Neural progenitor cell (in vitro differentiated cells): ENCODE results near the gene FRMPD1. TPM values are rescaled to one million over a fixed set of nuclear protein-coding genes. Genes with fewer than 3 reads are reported as not detected.

Source experiments
- DNase-seq: peaks from one replicate; pipeline ENCODE4 v3.0.0-alpha.2; 2016; ENCODE audit warnings: low spot score
- H2AFZ ChIP-seq: fragments of 200-600 bp; sonication (generic); replicated peaks from 2 replicates; pipeline ENCODE4 v1.6.1; 2016; ENCODE audit warnings: antibody characterized with exemption
- H3F3A ChIP-seq: fragments of 200-600 bp; sonication (generic); 2 replicates; pipeline ENCODE4 v1.6.1; 2016; ENCODE audit warnings: antibody characterized with exemption, low read depth
- H3K27ac ChIP-seq: fragments of 200-600 bp; sonication (generic); 2 replicates; pipeline ENCODE4 v1.5.1; 2016; ENCODE audit warnings: mild to moderate bottlenecking
- H3K27me3 ChIP-seq: fragments of 200-600 bp; sonication (generic); 2 replicates; pipeline ENCODE4 v1.6.1; 2016; ENCODE audit warnings: mild to moderate bottlenecking, moderate library complexity
- H3K36me3 ChIP-seq: fragments of 200-600 bp; sonication (generic); 2 replicates; pipeline ENCODE4 v1.5.1; 2016
- H3K4me1 ChIP-seq: fragments of 200-600 bp; sonication (generic); 2 replicates; pipeline ENCODE4 v1.6.1; 2016; ENCODE audit warnings: mixed run types
- H3K4me2 ChIP-seq: fragments of 200-600 bp; sonication (generic); 2 replicates; pipeline ENCODE4 v1.6.1; 2016
- H3K4me3 ChIP-seq: fragments of 200-600 bp; sonication (generic); 2 replicates; pipeline ENCODE4 v1.5.1; 2016
- H3K79me2 ChIP-seq: fragments of 200-600 bp; sonication (generic); 2 replicates; pipeline ENCODE4 v1.6.1; 2016; ENCODE audit warnings: low read depth
- H3K9ac ChIP-seq: fragments of 200-600 bp; sonication (generic); 2 replicates; pipeline ENCODE4 v1.6.1; 2016
- H3K9me3 ChIP-seq: fragments of 200-600 bp; sonication (generic); 2 replicates; pipeline ENCODE4 v1.5.1; 2016; ENCODE audit warnings: low read depth
- H4K20me1 ChIP-seq: fragments of 200-600 bp; sonication (generic); 2 replicates; pipeline ENCODE4 v1.6.1; 2016; ENCODE audit warnings: low read depth
- H3K27ac Mint-ChIP-seq: 3 replicates; pipeline ENCODE4 v1.8.0; 2021; ENCODE audit warnings: mixed read lengths
- H3K27me3 Mint-ChIP-seq: 2 replicates; pipeline ENCODE4 v1.8.0; 2022; ENCODE audit warnings: low read depth, mild to moderate bottlenecking, inconsistent platforms, moderate library complexity, mixed read lengths; ENCODE audit not compliant: insufficient read depth
- H3K36me3 Mint-ChIP-seq: 3 replicates; pipeline ENCODE4 v1.8.0; 2021; ENCODE audit warnings: mixed read lengths
- H3K4me1 Mint-ChIP-seq: 3 replicates; pipeline ENCODE4 v1.8.0; 2021; ENCODE audit warnings: mixed read lengths
- H3K4me3 Mint-ChIP-seq: 3 replicates; pipeline ENCODE4 v1.8.0; 2021; ENCODE audit warnings: mild to moderate bottlenecking, moderate library complexity, mixed read lengths
- H3K9me3 Mint-ChIP-seq: 3 replicates; pipeline ENCODE4 v1.8.0; 2020; ENCODE audit warnings: mixed read lengths
- EZH2 ChIP-seq: fragments of 200-600 bp; sonication (generic); IDR thresholded peaks from 2 replicates; pipeline ENCODE4 v1.6.1; 2017; ENCODE audit warnings: antibody characterized with exemption, mild to moderate bottlenecking, moderate library complexity
- EZH2phosphoT487 ChIP-seq: fragments of 200-600 bp; sonication (generic); IDR thresholded peaks from 2 replicates; pipeline ENCODE4 v1.6.1; 2017; ENCODE audit warnings: antibody characterized with exemption
- total RNA-seq: library from RNA; depleted of rRNA; stranded (reverse); fragments of >200 nt; gene quantifications from 2 replicates; pipeline ENCODE4 v1.2.3, GENCODE V29; 2015; ENCODE audit warnings: low replicate concordance
- TF ChIP-seq, protein P1 (sequence below): fragments of 200-600 bp; sonication (generic); IDR thresholded peaks from 2 replicates; pipeline ENCODE4 v1.5.1; 2017; ENCODE audit warnings: antibody characterized with exemption, mild to moderate bottlenecking

Gene FRMPD1
- total RNA-seq, 1 donor from 2014 or later: not detected

DNA sequence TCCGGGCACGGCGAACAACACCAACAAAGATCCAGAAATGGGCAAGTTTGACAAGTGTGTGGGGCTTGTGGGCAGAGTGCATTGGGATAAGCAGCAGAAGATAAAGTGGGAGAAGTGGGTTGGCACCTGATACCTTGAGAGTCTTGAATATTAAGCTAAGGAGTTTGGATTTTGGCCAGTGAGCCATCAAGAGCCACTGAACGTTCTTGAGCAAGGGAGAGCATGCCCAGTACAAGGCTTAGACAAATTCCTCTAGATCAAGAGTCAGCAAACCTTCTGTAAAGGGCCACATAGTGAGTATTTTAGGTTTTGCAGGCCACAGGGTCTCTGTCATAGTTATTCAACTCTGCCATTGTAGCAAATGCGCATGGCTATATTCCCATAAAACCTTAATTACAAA is 76.3 kb downstream of the FRMPD1 start:
- Histone ChIP-seq H4K20me1 (no peaks in the 10 kb centered on the region), H3K27me3 (peaks cover 28% of the 10 kb centered on the region), H3K36me3 (no peaks in the 10 kb centered on the region), H3K79me2 (no peaks in the 10 kb centered on the region), H3K9ac (no peak overlapping the region), H3K4me2 (no peak overlapping the region), H3K9me3 (no peaks in the 10 kb centered on the region), H2AFZ (no peak overlapping the region), H3K4me3 (no peak overlapping the region), H3K4me1 (peaks cover 8% of the 10 kb centered on the region), H3F3A (no peaks in the 10 kb centered on the region), H3K27ac (no peak overlapping the region)
- Mint-ChIP-seq H3K4me3 (no peak overlapping the region), H3K27me3 (peaks cover 8% of the 10 kb centered on the region), H3K27ac (no peak overlapping the region), H3K36me3 (no peaks in the 10 kb centered on the region), H3K9me3 (no peaks in the 10 kb centered on the region), H3K4me1 (peaks cover 11% of the 10 kb centered on the region)
- TF ChIP-seq EZH2 (no peak), EZH2phosphoT487 (no peak)
- TF ChIP-seq, protein P1, sequence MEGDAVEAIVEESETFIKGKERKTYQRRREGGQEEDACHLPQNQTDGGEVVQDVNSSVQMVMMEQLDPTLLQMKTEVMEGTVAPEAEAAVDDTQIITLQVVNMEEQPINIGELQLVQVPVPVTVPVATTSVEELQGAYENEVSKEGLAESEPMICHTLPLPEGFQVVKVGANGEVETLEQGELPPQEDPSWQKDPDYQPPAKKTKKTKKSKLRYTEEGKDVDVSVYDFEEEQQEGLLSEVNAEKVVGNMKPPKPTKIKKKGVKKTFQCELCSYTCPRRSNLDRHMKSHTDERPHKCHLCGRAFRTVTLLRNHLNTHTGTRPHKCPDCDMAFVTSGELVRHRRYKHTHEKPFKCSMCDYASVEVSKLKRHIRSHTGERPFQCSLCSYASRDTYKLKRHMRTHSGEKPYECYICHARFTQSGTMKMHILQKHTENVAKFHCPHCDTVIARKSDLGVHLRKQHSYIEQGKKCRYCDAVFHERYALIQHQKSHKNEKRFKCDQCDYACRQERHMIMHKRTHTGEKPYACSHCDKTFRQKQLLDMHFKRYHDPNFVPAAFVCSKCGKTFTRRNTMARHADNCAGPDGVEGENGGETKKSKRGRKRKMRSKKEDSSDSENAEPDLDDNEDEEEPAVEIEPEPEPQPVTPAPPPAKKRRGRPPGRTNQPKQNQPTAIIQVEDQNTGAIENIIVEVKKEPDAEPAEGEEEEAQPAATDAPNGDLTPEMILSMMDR: no peak
- no peak for DNase-seq

DNA sequence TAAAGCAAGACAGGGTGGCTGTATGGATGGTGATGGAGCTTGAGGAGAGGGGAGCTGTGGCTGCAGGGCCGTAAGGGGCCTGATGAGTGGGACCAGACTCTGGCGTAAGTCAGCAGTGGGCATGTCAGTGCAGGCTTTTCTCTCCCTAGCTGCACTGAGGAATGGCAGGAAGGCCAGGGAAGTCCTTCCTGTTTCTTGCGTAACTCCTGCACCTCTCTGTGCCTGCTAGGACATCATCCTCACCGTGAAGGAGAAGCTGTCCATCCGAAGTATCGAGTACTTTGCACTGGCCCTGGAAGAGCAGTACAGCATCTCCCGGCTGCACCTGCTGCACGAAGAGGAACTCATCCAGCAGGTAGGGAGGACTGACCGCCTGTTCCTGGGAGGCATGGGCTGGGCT is 78.7 kb downstream of the FRMPD1 start:
- H3K4me1 Mint-ChIP-seq: peaks cover 15% of the 10 kb centered on the region
- H3K36me3 Mint-ChIP-seq: no peaks in the 10 kb centered on the region
- H3K9ac ChIP-seq: no peak overlapping the region
- H3F3A ChIP-seq: no peaks in the 10 kb centered on the region
- H3K4me2 ChIP-seq: no peak overlapping the region
- no peak overlapping the region for H3K27ac Mint-ChIP-seq
- no peaks in the 10 kb centered on the region for H3K36me3 ChIP-seq
- H3K27me3 ChIP-seq: peaks cover 47% of the 10 kb centered on the region
- H3K4me3 Mint-ChIP-seq: no peak overlapping the region
- H3K79me2 ChIP-seq: no peaks in the 10 kb centered on the region
- TF ChIP-seq EZH2phosphoT487 (no peak), EZH2 (no peak)
- TF ChIP-seq, protein P1: no peak
- DNase-seq: no peak
- no peaks in the 10 kb centered on the region for H4K20me1 ChIP-seq
- H3K4me3 ChIP-seq: no peak overlapping the region
- no peaks in the 10 kb centered on the region for H3K9me3 Mint-ChIP-seq
- H3K9me3 ChIP-seq: no peaks in the 10 kb centered on the region
- H3K4me1 ChIP-seq: peaks cover 8% of the 10 kb centered on the region
- no peak overlapping the region for H3K27ac ChIP-seq
- H3K27me3 Mint-ChIP-seq: peaks cover 5% of the 10 kb centered on the region
- no peak overlapping the region for H2AFZ ChIP-seq

DNA sequence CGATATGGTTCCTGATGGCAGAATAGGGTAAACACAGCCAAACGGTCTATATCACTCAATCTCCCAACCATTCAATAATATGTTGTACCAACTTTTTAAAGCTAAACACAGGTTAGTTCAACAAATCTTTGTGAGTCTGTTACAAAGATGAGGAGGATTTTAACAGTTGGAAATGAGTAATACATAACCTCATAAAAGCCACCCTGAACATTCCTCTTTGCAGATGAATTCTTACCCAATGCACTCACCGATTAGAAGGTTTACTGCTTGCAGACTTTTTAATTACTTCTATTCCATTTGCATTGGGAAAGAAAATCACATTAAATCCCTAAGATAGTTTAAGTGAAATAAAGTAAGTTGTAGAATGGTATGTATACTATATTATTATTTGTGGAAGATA is 79.5 kb downstream of the FRMPD1 start:
- Mint-ChIP-seq H3K4me3 (no peak overlapping the region), H3K27me3 (peaks cover 3% of the 10 kb centered on the region), H3K36me3 (no peaks in the 10 kb centered on the region), H3K9me3 (no peaks in the 10 kb centered on the region), H3K4me1 (peaks cover 15% of the 10 kb centered on the region), H3K27ac (no peak overlapping the region)
- Histone ChIP-seq H3K36me3 (no peaks in the 10 kb centered on the region), H3K9ac (no peak overlapping the region), H3K4me2 (no peak overlapping the region), H3K79me2 (no peaks in the 10 kb centered on the region), H3K4me1 (peaks cover 8% of the 10 kb centered on the region), H2AFZ (no peak overlapping the region), H3K4me3 (no peak overlapping the region), H4K20me1 (no peaks in the 10 kb centered on the region), H3K27ac (no peak overlapping the region), H3K9me3 (no peaks in the 10 kb centered on the region), H3F3A (no peaks in the 10 kb centered on the region), H3K27me3 (peaks cover 51% of the 10 kb centered on the region)
- no peak for DNase-seq
- no peak for TF ChIP-seq EZH2
- TF ChIP-seq, protein P1: no peak
- TF ChIP-seq EZH2phosphoT487: no peak
